DND-41 (cell line): ENCODE data around the gene RECK.

Source experiments
- ATAC-seq: fragments of 200-7000 bp; cut with Tn5 transposase; 3 replicates; pipeline ENCODE4 v1.9.1; 2021; ENCODE audit warnings: low read depth; ENCODE audit not compliant: insufficient read depth
- DNase-seq: peaks from one replicate; pipeline ENCODE4 v3.0.0-alpha.2; 2020
- H2AFZ ChIP-seq: 2 replicates; pipeline ENCODE4 v1.6.0; 2012; ENCODE audit warnings: low read depth, low read length
- H3K27ac ChIP-seq: 2 replicates; pipeline ENCODE4 v1.5.1; 2012; ENCODE audit warnings: low read length, inconsistent platforms
- H3K27me3 ChIP-seq: fragments of 200-600 bp; sonication (generic); 2 replicates; pipeline ENCODE4 v1.6.0; 2012; ENCODE audit warnings: low read length, mild to moderate bottlenecking, inconsistent platforms; ENCODE audit not compliant: insufficient read depth, poor library complexity
- H3K36me3 ChIP-seq: 2 replicates; pipeline ENCODE4 v1.5.1; 2012; ENCODE audit warnings: low read length, inconsistent platforms; ENCODE audit not compliant: insufficient read depth
- H3K4me1 ChIP-seq: 2 replicates; pipeline ENCODE4 v1.5.1; 2012; ENCODE audit warnings: mild to moderate bottlenecking, low read length; ENCODE audit not compliant: insufficient read depth
- H3K4me2 ChIP-seq: 2 replicates; pipeline ENCODE4 v1.6.0; 2012; ENCODE audit warnings: mild to moderate bottlenecking, moderate library complexity, low read length, inconsistent platforms; ENCODE audit not compliant: insufficient read depth
- H3K4me3 ChIP-seq, 2 experiments: fragments of 200-600 bp in 1 of 2; shearing (Covaris generic) in 1 of 2; 2 replicates each; pipeline ENCODE4 v1.5.1; 2012 to 2016; ENCODE audit warnings: inconsistent platforms in 2 of 2, low read length in 2 of 2, mild to moderate bottlenecking in 2 of 2, low read depth in 1 of 2, moderate library complexity in 1 of 2
- H3K79me2 ChIP-seq: 2 replicates; pipeline ENCODE4 v1.6.0; 2012; ENCODE audit warnings: low read length, inconsistent platforms; ENCODE audit not compliant: insufficient read depth
- H3K9ac ChIP-seq: 2 replicates; pipeline ENCODE4 v1.6.0; 2012; ENCODE audit warnings: low read depth, mild to moderate bottlenecking, inconsistent platforms, low read length, moderate library complexity
- H3K9me3 ChIP-seq: 2 replicates; pipeline ENCODE4 v1.5.1; 2012; ENCODE audit warnings: low read length, moderate library complexity, mild to moderate bottlenecking, inconsistent platforms; ENCODE audit not compliant: insufficient read depth, severe bottlenecking
- H4K20me1 ChIP-seq: 2 replicates; pipeline ENCODE4 v1.6.0; 2012; ENCODE audit warnings: low read length; ENCODE audit not compliant: insufficient read depth
- CTCF ChIP-seq: IDR thresholded peaks from 2 replicates; pipeline ENCODE4 v1.5.1; 2012; ENCODE audit warnings: borderline replicate concordance, low read length, moderate library complexity, mild to moderate bottlenecking; ENCODE audit not compliant: poor library complexity, severe bottlenecking; ENCODE audit errors: extremely low read depth
- EZH2 ChIP-seq: IDR thresholded peaks from 3 replicates; pipeline ENCODE4 v1.6.1; 2012; ENCODE audit warnings: borderline replicate concordance, low read depth, mild to moderate bottlenecking, moderate library complexity, low read length, inconsistent platforms; ENCODE audit not compliant: severe bottlenecking

The RECK gene

GRCh38 chr9:36036253-36036779 lies 397 bp upstream of the RECK start:
- TF ChIP-seq CTCF, result no peak
- no peak for TF ChIP-seq EZH2
- Histone ChIP-seq H3K79me2 (peaks cover 11% of the 10 kb centered on the region), H3K9ac (peak overlapping the region; percentile 59), H3K4me1 (peaks cover 30% of the 10 kb centered on the region), H2AFZ (peak overlapping the region; percentile 99), H4K20me1 (no peaks in the 10 kb centered on the region), H3K27me3 (peaks cover 8% of the 10 kb centered on the region), H3K9me3 (no peaks in the 10 kb centered on the region), H3K4me3 (peak overlapping the region; percentile 58 to 67; a peak in 3 of 4 replicates), H3K36me3 (no peaks in the 10 kb centered on the region), H3K4me2 (peak overlapping the region; percentile 67), H3K27ac (no peak overlapping the region)
- no peak for DNase-seq
- ATAC-seq, result no peak

- DNase-seq (no peak), ATAC-seq (peak; percentile 6; the same call in 1 of the 3 replicates)
- Histone ChIP-seq H3K27me3 (no peaks in the 10 kb centered on the region), H3K27ac (peak overlapping the region; percentile 13; the same call in 1 of the 2 replicates), H3K4me1 (peaks cover 42% of the 10 kb centered on the region), H3K79me2 (peaks cover 11% of the 10 kb centered on the region), H4K20me1 (no peaks in the 10 kb centered on the region), H3K9ac (peak overlapping the region; percentile 59), H3K9me3 (no peaks in the 10 kb centered on the region), H3K4me2 (peak overlapping the region; percentile 67), H3K4me3 (peak overlapping the region; percentile 58 to 67), H2AFZ (peak overlapping the region; percentile 99), H3K36me3 (no peaks in the 10 kb centered on the region)
- TF ChIP-seq EZH2 (no peak), CTCF (no peak)
Observed at GRCh38 chr9:36037549-36038122, 923 bp downstream of the RECK start.

- no peak overlapping the region for H2AFZ ChIP-seq
- no peak overlapping the region for H3K27ac ChIP-seq
- TF ChIP-seq CTCF (no peak), EZH2 (no peak)
- H3K79me2 ChIP-seq, result peaks cover 11% of the 10 kb centered on the region
- no peak overlapping the region for H3K4me3 ChIP-seq
- DNase-seq (no peak), ATAC-seq (no peak)
- no peaks in the 10 kb centered on the region for H3K9me3 ChIP-seq
- H3K4me1 ChIP-seq, result peaks cover 42% of the 10 kb centered on the region
- H3K9ac ChIP-seq, result no peak overlapping the region
- no peaks in the 10 kb centered on the region for H3K36me3 ChIP-seq
- H3K4me2 ChIP-seq, result no peak overlapping the region
- H4K20me1 ChIP-seq, result no peaks in the 10 kb centered on the region
- no peaks in the 10 kb centered on the region for H3K27me3 ChIP-seq
Observed at GRCh38 chr9:36039121-36039520, 2.4 kb downstream of the RECK start.
